Neural cell (in vitro differentiated cells): ENCODE data around the gene CWC27.

Experiments
- CTCF ChIP-seq: fragments of 450-650 bp; IDR thresholded peaks from 2 replicates; pipeline ENCODE4 v1.5.1; 2014; ENCODE audit warnings: antibody characterized with exemption, mild to moderate bottlenecking, moderate library complexity; ENCODE audit not compliant: poor library complexity, severe bottlenecking
- EP300 ChIP-seq: fragments of 450-650 bp; conservative IDR thresholded peaks from 2 replicates; pipeline ENCODE4 v1.6.1; 2014; ENCODE audit warnings: antibody characterized with exemption, mild to moderate bottlenecking, moderate library complexity; ENCODE audit not compliant: poor library complexity, severe bottlenecking
- EZH2 ChIP-seq: fragments of 200-600, 300-800 bp; shearing (Covaris generic), sonication (generic); IDR thresholded peaks from 2 replicates; pipeline ENCODE4 v1.6.1; 2014; ENCODE audit warnings: antibody characterized with exemption, low read length, borderline replicate concordance, mild to moderate bottlenecking; ENCODE audit not compliant: insufficient read depth, poor library complexity, severe bottlenecking
- POLR2AphosphoS5 ChIP-seq: IDR thresholded peaks from 2 replicates; pipeline ENCODE4 v1.6.1; 2012
- REST ChIP-seq: IDR thresholded peaks from 2 replicates; pipeline ENCODE4 v1.6.1; 2012; ENCODE audit warnings: borderline replicate concordance
- TAF1 ChIP-seq: IDR thresholded peaks from 2 replicates; pipeline ENCODE4 v1.6.1; 2012; ENCODE audit warnings: low read depth

- TF ChIP-seq CTCF (no peak), POLR2AphosphoS5 (no peak), REST (no peak), EZH2 (no peak), EP300 (no peak), TAF1 (no peak)
Observed at GRCh38 chr5:64834037-64834436, 65.3 kb downstream of the CWC27 start.
